Measurements from ENCODE around the gene BIN1. TPM values are rescaled to one million over a fixed set of nuclear protein-coding genes. Genes with fewer than 3 reads are reported as not detected.

Gene BIN1
- total and polyA plus RNA-seq, 2 donors (not counting 1 experiment from before 2014, with no cell fraction given) = 90.6 to 92.3 TPM

GRCh38 chr2:127098711-127099110 is 8.2 kb downstream of the BIN1 start:
- Histone ChIP-seq H3K27me3 (replicated peaks in 1 of 4; ENCODE audit: control extremely low read depth in 1 of 4, control insufficient read depth in 3 of 4, insufficient read depth in 4 of 4, low read length in 3 of 4) (peaks cover 0 to 3% (median 0%) of the 10 kb centered on the region in 4 experiments), H3K9ac (ENCODE audit: low read length) (no peak overlapping the region), H3K79me2 (ENCODE audit: control insufficient read depth, insufficient read depth, low read length) (no peaks in the 10 kb centered on the region), H3K4me1 (ENCODE audit: control insufficient read depth in 2 of 2, insufficient read depth in 2 of 2, low read length in 2 of 2) (peaks cover under 1 to 2% of the 10 kb centered on the region in 2 donors), H3K27ac (ENCODE audit: low read length in 2 of 2) (no peak overlapping the region), H3K9me3 (ENCODE audit: control extremely low read depth in 1 of 3, control insufficient read depth in 2 of 3, insufficient read depth in 1 of 3, low read length in 2 of 3) (no peaks in the 10 kb centered on the region), H2AFZ (ENCODE audit: insufficient read depth, low read depth, low read length, poor library complexity, severe bottlenecking) (no peak overlapping the region), H3K36me3 (replicated peaks in 1 of 2; ENCODE audit: control extremely low read depth in 1 of 2, control insufficient read depth in 1 of 2, extremely low read depth in 1 of 2, insufficient read depth in 2 of 2, low read length in 1 of 2) (no peaks in the 10 kb centered on the region), H3K4me3 (ENCODE audit: control extremely low read depth in 1 of 5, extremely low read depth in 1 of 5, insufficient read depth in 1 of 5, low read depth in 2 of 5, low read length in 4 of 5) (no peak overlapping the region), H4K20me1 (ENCODE audit: control insufficient read depth, insufficient read depth, low read length, poor library complexity, severe bottlenecking) (no peaks in the 10 kb centered on the region), H3K4me2 (replicated peaks; ENCODE audit: low read depth, low read length, poor library complexity, severe bottlenecking) (no peak overlapping the region)
- TF ChIP-seq CTCF (IDR thresholded peaks at IDR 0.05) (no peak), EZH2 (IDR thresholded peaks at IDR 0.05; ENCODE audit: borderline replicate concordance, insufficient read depth, low read depth, low read length, poor library complexity, severe bottlenecking) (no peak)
- H3K4me1 Mint-ChIP-seq = peaks cover 2% of the 10 kb centered on the region
- H3K4me3 Mint-ChIP-seq = no peak overlapping the region
- no peaks in the 10 kb centered on the region for H3K27me3 Mint-ChIP-seq
- no peak overlapping the region for H3K27ac Mint-ChIP-seq
- intact Hi-C loops (cut with micrococcal nuclease) = no loop called here
- DNase-seq (no peak), ATAC-seq (ENCODE audit: low read depth) (no peak)
- H3K9me3 Mint-ChIP-seq (ENCODE audit: insufficient read depth) = no peaks in the 10 kb centered on the region
- 89% methylated on average over 5 of the region's 7 CpGs for WGBS (ENCODE audit: insufficient coverage)
- ChIA-PET CTCF (no interaction called here), POLR2A (no interaction called here)

GRCh38 chr2:127097841-127098651 is 8.9 kb downstream of the BIN1 start:
- H3K27me3 Mint-ChIP-seq = peaks cover 3% of the 10 kb centered on the region
- 98% methylated on average over 12 of the region's 16 CpGs for WGBS (ENCODE audit: insufficient coverage)
- no peak overlapping the region for H3K4me2 ChIP-seq (replicated peaks; ENCODE audit: low read depth, low read length, poor library complexity, severe bottlenecking)
- ATAC-seq (ENCODE audit: low read depth) (no peak), DNase-seq (no peak)
- H3K9me3 ChIP-seq (ENCODE audit: control extremely low read depth in 1 of 3, control insufficient read depth in 2 of 3, insufficient read depth in 1 of 3, low read length in 2 of 3) = no peaks in the 10 kb centered on the region
- H3K27ac ChIP-seq (ENCODE audit: low read length in 2 of 2) = no peak overlapping the region
- no peaks in the 10 kb centered on the region for H3K36me3 ChIP-seq (replicated peaks in 1 of 2; ENCODE audit: control extremely low read depth in 1 of 2, control insufficient read depth in 1 of 2, extremely low read depth in 1 of 2, insufficient read depth in 2 of 2, low read length in 1 of 2)
- H3K9ac ChIP-seq (ENCODE audit: low read length) = no peak overlapping the region
- peaks cover 0 to 4% (median 0%) of the 10 kb centered on the region in 4 experiments for H3K27me3 ChIP-seq (replicated peaks in 1 of 4; ENCODE audit: control extremely low read depth in 1 of 4, control insufficient read depth in 3 of 4, insufficient read depth in 4 of 4, low read length in 3 of 4)
- H3K27ac Mint-ChIP-seq = no peak overlapping the region
- no peak for TF ChIP-seq CTCF (IDR thresholded peaks at IDR 0.05)
- TF ChIP-seq EZH2 (IDR thresholded peaks at IDR 0.05; ENCODE audit: borderline replicate concordance, insufficient read depth, low read depth, low read length, poor library complexity, severe bottlenecking) = no peak
- peaks cover 9% of the 10 kb centered on the region for H3K4me1 Mint-ChIP-seq
- no peaks in the 10 kb centered on the region for H4K20me1 ChIP-seq (ENCODE audit: control insufficient read depth, insufficient read depth, low read length, poor library complexity, severe bottlenecking)
- ChIA-PET CTCF (no interaction called here), POLR2A (no interaction called here)
- no peak overlapping the region for H3K4me3 Mint-ChIP-seq
- no peak overlapping the region for H2AFZ ChIP-seq (ENCODE audit: insufficient read depth, low read depth, low read length, poor library complexity, severe bottlenecking)
- H3K4me3 ChIP-seq (ENCODE audit: control extremely low read depth in 1 of 5, extremely low read depth in 1 of 5, insufficient read depth in 1 of 5, low read depth in 2 of 5, low read length in 4 of 5) = no peak overlapping the region
- H3K9me3 Mint-ChIP-seq (ENCODE audit: insufficient read depth) = no peaks in the 10 kb centered on the region
- intact Hi-C loops (cut with micrococcal nuclease) = no loop called here
- H3K79me2 ChIP-seq (ENCODE audit: control insufficient read depth, insufficient read depth, low read length) = no peaks in the 10 kb centered on the region
- peaks cover 7 to 8% of the 10 kb centered on the region in 2 donors for H3K4me1 ChIP-seq (ENCODE audit: control insufficient read depth in 2 of 2, insufficient read depth in 2 of 2, low read length in 2 of 2)
